ENCODE measurements around the gene AR. TPM values are rescaled to one million over a fixed set of nuclear protein-coding genes. Genes with fewer than 3 reads are reported as not detected.

Gene AR
- polyA plus RNA-seq, 1 donor from 2014 or later: 1.1 TPM

DNA sequence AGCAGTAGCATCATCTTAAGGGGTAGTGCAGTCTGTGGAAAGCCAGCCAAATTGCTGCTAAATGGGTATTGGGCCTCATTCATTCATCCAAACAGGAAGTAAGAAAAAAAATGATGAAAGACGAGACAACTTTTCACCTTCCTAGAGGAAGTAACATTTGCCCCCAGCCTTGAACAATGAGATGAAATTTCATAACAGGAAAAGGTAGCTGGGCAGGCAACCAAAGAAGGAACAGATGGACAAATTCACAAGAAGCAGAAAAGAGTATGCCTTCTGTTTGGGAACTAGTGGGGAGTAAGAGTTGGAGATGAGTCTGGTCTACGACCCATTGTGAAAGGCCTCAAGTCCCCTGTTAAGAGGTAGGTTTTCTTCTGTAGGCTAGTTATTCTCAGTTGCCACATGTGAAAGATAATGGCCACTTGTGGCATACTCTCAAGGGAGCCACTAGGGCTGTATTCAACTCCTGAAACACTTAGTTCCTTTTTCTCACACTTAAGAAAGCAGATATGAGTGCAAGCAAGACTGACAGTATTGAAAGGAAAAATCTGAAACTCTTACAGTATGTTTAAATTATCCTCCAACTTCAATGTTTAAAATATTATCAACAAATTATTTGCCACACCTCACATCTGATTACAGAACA, 190.4 kb downstream of the AR start:
- no peaks in the 10 kb centered on the region for H3K9me2 ChIP-seq (ENCODE audit: insufficient read depth, low read length)
- H3K27me3 ChIP-seq (ENCODE audit: insufficient read depth, low read depth, low read length): no peaks in the 10 kb centered on the region
- H3K4me2 ChIP-seq (ENCODE audit: low read length): no peak overlapping the region
- H2AFZ ChIP-seq (ENCODE audit: low read depth, low read length): no peak overlapping the region
- TF ChIP-seq POLR2AphosphoS5 (IDR thresholded peaks at IDR 0.05) (no peak), RAD21 (conservative IDR thresholded peaks at IDR 0.05) (no peak), TAF1 (IDR thresholded peaks at IDR 0.05; ENCODE audit: low read depth) (no peak), EZH2 (IDR thresholded peaks at IDR 0.05; ENCODE audit: borderline replicate concordance, insufficient read depth, low read length, poor library complexity, severe bottlenecking) (no peak), MXI1 (conservative IDR thresholded peaks at IDR 0.05; ENCODE audit: poor library complexity, severe bottlenecking) (no peak), SMC3 (conservative IDR thresholded peaks at IDR 0.05; ENCODE audit: poor library complexity) (no peak), EP300 (conservative IDR thresholded peaks at IDR 0.05; ENCODE audit: poor library complexity, severe bottlenecking) (no peak), CTCF (IDR thresholded peaks at IDR 0.05; ENCODE audit: poor library complexity, severe bottlenecking) (no peak), REST (IDR thresholded peaks at IDR 0.05; ENCODE audit: borderline replicate concordance) (no peak)
- H3K4me3 ChIP-seq (ENCODE audit: low read length): no peak overlapping the region
- H3K36me3 ChIP-seq (ENCODE audit: insufficient read depth, low read length): no peaks in the 10 kb centered on the region
- no peaks in the 10 kb centered on the region for H3K79me2 ChIP-seq (replicated peaks; ENCODE audit: insufficient read depth, low read length)
- no peak overlapping the region for H3K9ac ChIP-seq (ENCODE audit: low read length)
- no peaks in the 10 kb centered on the region for H4K20me1 ChIP-seq (ENCODE audit: insufficient read depth)
- H3K27ac ChIP-seq (ENCODE audit: low read length): no peak overlapping the region
- H3K9me3 ChIP-seq (ENCODE audit: low read length): no peaks in the 10 kb centered on the region
- no peaks in the 10 kb centered on the region for H3F3A ChIP-seq (ENCODE audit: insufficient read depth, low read length, poor library complexity, severe bottlenecking)

DNA sequence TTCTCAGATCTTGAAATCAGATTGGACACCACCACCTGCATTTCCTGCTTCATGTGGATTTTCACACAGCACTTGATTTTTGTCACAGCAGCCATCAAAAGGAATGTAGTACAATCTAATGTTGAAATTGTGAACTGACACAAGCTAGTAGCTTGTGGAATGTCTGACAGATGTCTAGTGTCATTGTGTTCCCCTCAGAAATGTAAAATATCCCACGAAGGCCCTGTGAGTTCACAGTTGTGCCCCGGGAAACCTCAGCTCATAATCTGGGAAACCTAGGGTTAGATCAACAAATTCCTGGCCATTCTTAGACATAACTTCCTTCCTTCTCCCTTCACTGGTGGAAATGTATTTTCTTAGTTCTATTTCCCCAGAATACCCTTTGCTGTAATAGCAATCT, 205.7 kb downstream of the AR start:
- Histone ChIP-seq H3K79me2 (replicated peaks; ENCODE audit: insufficient read depth, low read length) (no peaks in the 10 kb centered on the region), H3K36me3 (ENCODE audit: insufficient read depth, low read length) (no peaks in the 10 kb centered on the region), H3F3A (ENCODE audit: insufficient read depth, low read length, poor library complexity, severe bottlenecking) (no peaks in the 10 kb centered on the region), H3K4me2 (ENCODE audit: low read length) (no peak overlapping the region), H3K9me2 (ENCODE audit: insufficient read depth, low read length) (no peaks in the 10 kb centered on the region), H4K20me1 (ENCODE audit: insufficient read depth) (no peaks in the 10 kb centered on the region), H3K9ac (ENCODE audit: low read length) (no peak overlapping the region), H3K4me3 (ENCODE audit: low read length) (no peak overlapping the region), H3K27ac (ENCODE audit: low read length) (no peak overlapping the region), H2AFZ (ENCODE audit: low read depth, low read length) (no peak overlapping the region), H3K27me3 (ENCODE audit: insufficient read depth, low read depth, low read length) (no peaks in the 10 kb centered on the region), H3K9me3 (ENCODE audit: low read length) (no peaks in the 10 kb centered on the region)
- TF ChIP-seq REST (IDR thresholded peaks at IDR 0.05; ENCODE audit: borderline replicate concordance) (no peak), EP300 (conservative IDR thresholded peaks at IDR 0.05; ENCODE audit: poor library complexity, severe bottlenecking) (no peak)

All from neural cell (in vitro differentiated cells).